GM21717 (cell line): ENCODE results near the gene CD99.
A peak's percentile ranks its signal among the peaks of the same experiment; 100 is the strongest.

Experiments
- ATAC-seq: cut with Tn5 transposase; IDR thresholded peaks from one replicate; pipeline ENCODE4 v1.9.1; 2021; ENCODE audit warnings: mild to moderate bottlenecking, moderate library complexity; ENCODE audit not compliant: unreplicated experiment

Gene CD99

GRCh38 chrX:2690856-2691542 lies at the start of gene CD99:
TSS of gene CD99 (plus strand) at chrX:2691295. CDS start at chrX:2691361, 66 bp downstream.
- ATAC-seq = peak; percentile 85

GRCh38 chrX:2642146-2642545 lies 48.9 kb upstream of the CD99 start:
- ATAC-seq = no peak

- ATAC-seq = no peak
These were observed 48.3 kb upstream of the CD99 start for GRCh38 chrX:2642791-2643190.

GRCh38 chrX:2643880-2644279 lies 47.2 kb upstream of the CD99 start:
- ATAC-seq = no peak

GRCh38 chrX:2645563-2645962 lies 45.5 kb upstream of the CD99 start:
- ATAC-seq = no peak

GRCh38 chrX:2647627-2648026 lies 43.5 kb upstream of the CD99 start:
- ATAC-seq = no peak

- ATAC-seq = no peak
These were observed 41.1 kb upstream of the CD99 start for GRCh38 chrX:2650037-2650436.

GRCh38 chrX:2650865-2651264 lies 40.2 kb upstream of the CD99 start:
- no peak for ATAC-seq

GRCh38 chrX:2652106-2652505 lies 39.0 kb upstream of the CD99 start:
- no peak for ATAC-seq

GRCh38 chrX:2654436-2655340 lies 36.4 kb upstream of the CD99 start:
- ATAC-seq = no peak

- ATAC-seq = no peak
These were observed 34.7 kb upstream of the CD99 start for GRCh38 chrX:2656257-2656836.

GRCh38 chrX:2657532-2658113 lies 33.5 kb upstream of the CD99 start:
- ATAC-seq = no peak

GRCh38 chrX:2658585-2659292 lies 32.4 kb upstream of the CD99 start:
- ATAC-seq = no peak

- ATAC-seq = no peak
These were observed 28.5 kb upstream of the CD99 start for GRCh38 chrX:2662586-2662985.

- ATAC-seq = no peak
These were observed 26.6 kb upstream of the CD99 start for GRCh38 chrX:2664502-2664901.

- no peak for ATAC-seq
These were observed 25.4 kb upstream of the CD99 start for GRCh38 chrX:2665387-2666304.

- no peak for ATAC-seq
These were observed 24.6 kb upstream of the CD99 start for GRCh38 chrX:2666491-2666890.

- ATAC-seq = no peak
These were observed 20.1 kb upstream of the CD99 start for GRCh38 chrX:2670978-2671377.

GRCh38 chrX:2672084-2672483 lies 19.0 kb upstream of the CD99 start:
- ATAC-seq = no peak

- no peak for ATAC-seq
These were observed 17.5 kb upstream of the CD99 start for GRCh38 chrX:2673611-2674010.
